HG03135 (cell line): ENCODE data around the gene ZNF74.

Experiments used
- ATAC-seq: cut with Tn5 transposase; IDR thresholded peaks from one replicate; pipeline ENCODE4 v1.9.1; 2021; ENCODE audit warnings: mild to moderate bottlenecking, moderate library complexity; ENCODE audit not compliant: unreplicated experiment

Gene ZNF74

GRCh38 chr22:20430720-20431510 is 37.0 kb downstream of the ZNF74 start:
- no peak for ATAC-seq

- no peak for ATAC-seq
Observed at GRCh38 chr22:20431511-20432192, 37.7 kb downstream of the ZNF74 start.

- ATAC-seq = no peak
Observed at GRCh38 chr22:20432244-20432686, 38.3 kb downstream of the ZNF74 start.

- ATAC-seq = no peak
Observed at GRCh38 chr22:20433191-20433590, 39.2 kb downstream of the ZNF74 start.

- no peak for ATAC-seq
Observed at GRCh38 chr22:20433686-20434241, 39.8 kb downstream of the ZNF74 start.

- ATAC-seq = no peak
Observed at GRCh38 chr22:20434264-20434751, 40.4 kb downstream of the ZNF74 start.

GRCh38 chr22:20434773-20435172 is 40.8 kb downstream of the ZNF74 start:
- no peak for ATAC-seq

- no peak for ATAC-seq
Observed at GRCh38 chr22:20435436-20436306, 41.7 kb downstream of the ZNF74 start.

- no peak for ATAC-seq
Observed at GRCh38 chr22:20436307-20436767, 42.4 kb downstream of the ZNF74 start.

- no peak for ATAC-seq
Observed at GRCh38 chr22:20436768-20437612, 43.0 kb downstream of the ZNF74 start.

GRCh38 chr22:20437613-20438426 is 43.9 kb downstream of the ZNF74 start, which contains the start of gene SCARF2:
Gene SCARF2 (minus strand): TSS chr22:20437825. CDS start chr22:20437754, 71 bp downstream.
- ATAC-seq = no peak

- ATAC-seq = no peak
Observed at GRCh38 chr22:20438427-20438677, 44.4 kb downstream of the ZNF74 start.

- no peak for ATAC-seq
Observed at GRCh38 chr22:20438678-20439492, 44.9 kb downstream of the ZNF74 start.

GRCh38 chr22:20439556-20439927 is 45.6 kb downstream of the ZNF74 start:
- no peak for ATAC-seq

- no peak for ATAC-seq
Observed at GRCh38 chr22:20439928-20440575, 46.1 kb downstream of the ZNF74 start.

GRCh38 chr22:20440637-20441591 is 47.0 kb downstream of the ZNF74 start:
- ATAC-seq = no peak
